Neuronal stem cell (in vitro differentiated cells): ENCODE measurements around the gene SYT15.
"Not testable (repeated sequence)": the region's sequence is repeated elsewhere in the genome, so short reads cannot be mapped to it uniquely, and the experiment has no call there.

ENCODE experiments used
- DNase-seq: peaks from one replicate; pipeline ENCODE4 v3.0.0-alpha.2; 2013; ENCODE audit warnings: low spot score
- H2AFZ ChIP-seq: one replicate; pipeline ENCODE4 v1.6.1; 2013; ENCODE audit warnings: mild to moderate bottlenecking, low read length, inconsistent platforms
- H2AK5ac ChIP-seq: 2 replicates; pipeline ENCODE4 v1.6.1; 2013; ENCODE audit warnings: low read depth, mild to moderate bottlenecking, inconsistent platforms, low read length, moderate library complexity, mixed read lengths
- H2BK120ac ChIP-seq: 2 replicates; pipeline ENCODE4 v1.6.1; 2013; ENCODE audit warnings: low read depth, mild to moderate bottlenecking, inconsistent platforms, low read length, moderate library complexity, mixed read lengths
- H2BK12ac ChIP-seq: one replicate; pipeline ENCODE4 v1.6.1; 2013; ENCODE audit warnings: low read length, inconsistent platforms
- H2BK15ac ChIP-seq: 2 replicates; pipeline ENCODE4 v1.6.1; 2013; ENCODE audit warnings: mild to moderate bottlenecking, low read length, inconsistent platforms, mixed read lengths
- H2BK5ac ChIP-seq: one replicate; pipeline ENCODE4 v1.6.1; 2013; ENCODE audit warnings: inconsistent platforms, mild to moderate bottlenecking, low read length, moderate library complexity
- H3K14ac ChIP-seq: one replicate; pipeline ENCODE4 v1.6.1; 2013; ENCODE audit warnings: low read length, inconsistent platforms
- H3K18ac ChIP-seq: 2 replicates; pipeline ENCODE4 v1.6.1; 2013; ENCODE audit warnings: low read length, inconsistent platforms
- H3K23ac ChIP-seq: 2 replicates; pipeline ENCODE4 v1.6.1; 2013; ENCODE audit warnings: low read depth, mild to moderate bottlenecking, mixed read lengths, low read length, inconsistent platforms; ENCODE audit not compliant: poor library complexity
- H3K27ac ChIP-seq: replicated peaks from 3 replicates; pipeline ENCODE4 v1.5.1; 2013; ENCODE audit warnings: low read length, inconsistent platforms
- H3K27me3 ChIP-seq, 3 experiments: 2 replicates each; pipeline ENCODE4 v1.6.1; 2013; ENCODE audit warnings: low read length in 3 of 3, mild to moderate bottlenecking in 2 of 3, inconsistent platforms in 1 of 3, low read depth in 1 of 3, mixed read lengths in 1 of 3, moderate library complexity in 1 of 3; ENCODE audit not compliant: control insufficient read depth in 3 of 3, insufficient read depth in 3 of 3
- H3K36me3 ChIP-seq, 2 donors: replicated peaks in 1 of 2; 2 replicates each; pipeline ENCODE4 v1.6.1; 2013; ENCODE audit warnings: low read length in 2 of 2; ENCODE audit not compliant: control insufficient read depth in 2 of 2, insufficient read depth in 2 of 2
- H3K4ac ChIP-seq: 2 replicates; pipeline ENCODE4 v1.6.1; 2013; ENCODE audit warnings: inconsistent platforms, mild to moderate bottlenecking, low read length, moderate library complexity
- H3K4me1 ChIP-seq, 2 donors: 1 replicate in 1 of 2; 2 replicates in 1 of 2; pipeline ENCODE4 v1.6.1; 2013; ENCODE audit warnings: low read length in 2 of 2, low read depth in 1 of 2; ENCODE audit not compliant: control insufficient read depth in 2 of 2, insufficient read depth in 1 of 2
- H3K4me2 ChIP-seq: one replicate; pipeline ENCODE4 v1.6.1; 2013; ENCODE audit warnings: mild to moderate bottlenecking, low read length, inconsistent platforms; ENCODE audit not compliant: insufficient read depth, poor library complexity, severe bottlenecking
- H3K4me3 ChIP-seq, 2 donors: 2 replicates each; pipeline ENCODE4 v1.5.1; 2013; ENCODE audit warnings: low read length in 2 of 2, mild to moderate bottlenecking in 2 of 2, inconsistent platforms in 1 of 2, moderate library complexity in 1 of 2
- H3K79me1 ChIP-seq: one replicate; pipeline ENCODE4 v1.6.1; 2013; ENCODE audit warnings: low read depth, mild to moderate bottlenecking, inconsistent platforms, low read length, moderate library complexity
- H3K9ac ChIP-seq: one replicate; pipeline ENCODE4 v1.6.1; 2013; ENCODE audit warnings: mild to moderate bottlenecking, low read depth, low read length, inconsistent platforms; ENCODE audit not compliant: poor library complexity
- H3K9me3 ChIP-seq, 2 donors: replicated peaks in 1 of 2; 2 replicates each; pipeline versions ENCODE3 to v1.6.1; 2013; ENCODE audit warnings: low read length in 2 of 2, mild to moderate bottlenecking in 2 of 2, inconsistent platforms in 1 of 2, low read depth in 1 of 2, mixed read lengths in 1 of 2, moderate library complexity in 1 of 2; ENCODE audit not compliant: control insufficient read depth in 2 of 2, insufficient read depth in 1 of 2
- H4K8ac ChIP-seq: one replicate; pipeline ENCODE4 v1.6.1; 2013; ENCODE audit warnings: low read depth, mild to moderate bottlenecking, inconsistent platforms, low read length, moderate library complexity
- H4K91ac ChIP-seq: one replicate; pipeline ENCODE4 v1.6.1; 2013; ENCODE audit warnings: low read length, low read depth, mild to moderate bottlenecking, inconsistent platforms; ENCODE audit not compliant: poor library complexity
- WGBS, 2 donors: extraction: QIAGEN DNeasy Blood & Tissue Kit; methylation state at CpG; one replicate each; pipeline ENCODE4 v1.1.7; 2013; ENCODE audit warnings: missing lambda C conversion rate in 2 of 2, mixed read lengths in 1 of 2; ENCODE audit not compliant: insufficient read length in 2 of 2, insufficient replicate concordance in 1 of 2; ENCODE audit errors: extremely low coverage in 2 of 2; 5-methylcytosine and 5-hydroxymethylcytosine counted together

The SYT15 gene

DNA sequence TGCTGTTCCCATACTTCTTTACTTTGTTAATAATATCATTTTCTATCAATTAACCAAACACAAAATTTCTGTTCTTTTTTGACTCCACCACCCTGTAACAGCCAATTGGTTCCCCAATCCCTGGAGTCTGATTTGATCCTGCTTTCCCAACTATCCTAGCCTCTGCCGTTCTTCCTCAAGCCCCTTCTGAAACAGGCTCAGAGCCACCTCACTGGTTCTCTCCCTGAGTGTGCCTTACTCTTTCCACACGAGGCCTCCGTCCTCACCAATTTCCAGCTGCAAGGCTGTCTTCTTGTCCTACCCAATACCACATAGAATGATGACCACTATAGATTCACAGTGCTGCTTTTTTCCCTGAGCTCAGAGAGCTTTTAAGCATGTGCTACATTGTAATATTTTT lies 52.8 kb downstream of the SYT15 start:
- not testable (repeated sequence) for H3K27ac ChIP-seq, H4K91ac ChIP-seq, H3K4me3 ChIP-seq, H3K27me3 ChIP-seq, DNase-seq, H3K4ac ChIP-seq, H2BK5ac ChIP-seq, H3K18ac ChIP-seq, H3K23ac ChIP-seq, H2AFZ ChIP-seq, H3K79me1 ChIP-seq, H3K4me2 ChIP-seq, H3K4me1 ChIP-seq, H3K9me3 ChIP-seq, H2BK120ac ChIP-seq, H2AK5ac ChIP-seq, H3K14ac ChIP-seq, H3K36me3 ChIP-seq, H2BK15ac ChIP-seq, H4K8ac ChIP-seq, H2BK12ac ChIP-seq, H3K9ac ChIP-seq
- WGBS, 2 donors: no CpG with 5 or more reads among the region's 3 CpGs

DNA sequence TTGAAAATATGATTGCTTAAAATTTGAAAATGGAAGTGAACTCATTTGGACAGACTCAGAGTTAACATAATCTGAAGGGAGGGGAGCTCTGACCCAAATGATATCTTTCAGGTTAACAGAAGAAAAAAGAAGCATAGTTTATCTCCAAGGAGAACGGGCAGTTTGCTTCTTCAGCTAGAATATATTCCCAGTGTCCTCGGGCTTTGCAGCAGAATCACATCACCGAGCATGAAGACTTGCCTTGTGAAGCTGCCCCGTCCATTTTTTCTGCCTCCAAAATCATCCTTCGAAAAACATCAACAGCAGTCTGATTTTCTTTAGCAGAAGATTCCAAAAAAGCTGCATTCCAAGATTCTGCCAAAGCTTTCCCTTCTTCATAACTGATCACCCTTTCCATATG lies 55.8 kb downstream of the SYT15 start:
- not testable (repeated sequence) for H3K9ac ChIP-seq, H3K4ac ChIP-seq, H3K27ac ChIP-seq

DNA sequence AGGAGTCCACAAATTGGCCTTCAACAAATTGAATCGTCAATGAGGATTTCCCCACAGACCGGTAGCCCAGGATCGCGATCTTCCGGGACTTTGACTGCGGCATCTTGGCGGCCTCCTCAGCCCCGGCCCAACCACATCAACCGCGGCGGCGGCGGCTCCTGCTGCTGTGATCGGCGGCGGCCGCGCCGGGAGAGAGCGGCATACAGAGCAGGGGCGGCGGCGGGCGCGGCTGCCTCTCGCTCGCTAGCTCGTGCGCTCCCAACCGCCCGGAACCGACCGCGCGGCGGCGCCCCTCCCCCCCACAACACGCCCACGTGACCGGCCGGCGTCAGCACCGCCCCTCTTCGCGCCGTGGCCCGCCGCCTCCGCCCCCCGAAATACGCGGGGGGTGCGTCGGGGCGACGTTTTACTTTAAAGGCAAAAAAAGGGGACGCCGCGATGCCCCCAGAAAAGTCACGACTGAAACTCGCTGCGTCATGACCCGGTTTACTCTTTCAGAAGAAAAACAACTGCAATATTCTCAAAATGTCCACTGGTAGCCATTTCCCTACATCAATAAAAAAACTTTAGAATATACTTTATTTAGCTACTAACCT lies 56.5 kb downstream of the SYT15 start:
- not testable (repeated sequence) for H2AFZ ChIP-seq, H2BK120ac ChIP-seq
- H3K4me3 ChIP-seq: peak overlapping the region in 1 of 2 donors; percentile 29

More for the DNA sequence above, 55.8 kb downstream of the SYT15 start:
- not testable (repeated sequence) for H4K8ac ChIP-seq, H3K79me1 ChIP-seq, H3K4me3 ChIP-seq, H3K4me2 ChIP-seq, H3K36me3 ChIP-seq, H2AFZ ChIP-seq, H3K18ac ChIP-seq, H3K23ac ChIP-seq, H3K14ac ChIP-seq, H3K27me3 ChIP-seq, H4K91ac ChIP-seq, H2BK12ac ChIP-seq, H2BK120ac ChIP-seq, DNase-seq, H3K4me1 ChIP-seq, H2BK5ac ChIP-seq, H2AK5ac ChIP-seq, H3K9me3 ChIP-seq, H2BK15ac ChIP-seq
- WGBS, 2 donors: no CpG with 5 or more reads among the region's 5 CpGs

DNA sequence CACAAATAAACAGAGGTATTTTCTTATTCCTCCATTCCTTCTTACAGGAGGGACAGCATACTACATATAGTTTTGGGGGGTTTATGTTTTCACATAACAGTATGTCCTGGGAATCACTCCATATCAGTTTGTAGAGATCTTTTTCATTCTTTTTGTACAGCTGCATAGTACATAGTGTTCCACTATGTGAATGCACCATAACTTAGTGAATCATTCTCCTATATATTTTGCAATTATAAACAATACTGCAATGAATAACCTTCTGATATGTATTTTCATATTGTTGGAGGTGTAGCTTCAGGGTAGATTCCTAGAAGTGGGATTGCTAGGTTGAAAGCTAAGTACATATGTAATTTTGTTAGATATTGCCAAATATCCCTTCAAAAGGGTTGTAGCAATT lies 61.1 kb downstream of the SYT15 start:
- H3K14ac ChIP-seq, H2AK5ac ChIP-seq, H3K36me3 ChIP-seq, H3K9me3 ChIP-seq, H2BK15ac ChIP-seq, H2AFZ ChIP-seq, H3K79me1 ChIP-seq, DNase-seq, H4K91ac ChIP-seq, H3K23ac ChIP-seq, H3K4me2 ChIP-seq, H2BK5ac ChIP-seq, H2BK12ac ChIP-seq, H3K4ac ChIP-seq, H3K18ac ChIP-seq, H3K27me3 ChIP-seq, H3K4me3 ChIP-seq, H3K9ac ChIP-seq, H2BK120ac ChIP-seq, H3K4me1 ChIP-seq, H3K27ac ChIP-seq, H4K8ac ChIP-seq: not testable (repeated sequence)

More for the DNA sequence above, 56.5 kb downstream of the SYT15 start:
- H2BK5ac ChIP-seq, H3K27me3 ChIP-seq, H3K4me1 ChIP-seq, H4K8ac ChIP-seq, H3K79me1 ChIP-seq, H3K14ac ChIP-seq, H3K9ac ChIP-seq, H3K27ac ChIP-seq, H2AK5ac ChIP-seq, H3K23ac ChIP-seq, H2BK12ac ChIP-seq, H3K4ac ChIP-seq, H4K91ac ChIP-seq, DNase-seq, H3K18ac ChIP-seq, H3K36me3 ChIP-seq, H3K9me3 ChIP-seq, H2BK15ac ChIP-seq: not testable (repeated sequence)
- peak overlapping the region; percentile 11 for H3K4me2 ChIP-seq
- WGBS, 2 donors: no CpG with 5 or more reads among the region's 63 CpGs
